GM10266 (cell line): ENCODE measurements around the gene BCAS1.

Experiments
- DNase-seq: peaks from one replicate; pipeline ENCODE4 v3.0.0; 2012; ENCODE audit errors: extremely low spot score
- CTCF ChIP-seq: IDR thresholded peaks from 2 replicates; pipeline ENCODE4 v1.5.1; 2012; ENCODE audit warnings: mild to moderate bottlenecking, low read depth; ENCODE audit not compliant: control insufficient read depth, insufficient read depth; ENCODE audit errors: missing control alignments

Gene BCAS1

DNA sequence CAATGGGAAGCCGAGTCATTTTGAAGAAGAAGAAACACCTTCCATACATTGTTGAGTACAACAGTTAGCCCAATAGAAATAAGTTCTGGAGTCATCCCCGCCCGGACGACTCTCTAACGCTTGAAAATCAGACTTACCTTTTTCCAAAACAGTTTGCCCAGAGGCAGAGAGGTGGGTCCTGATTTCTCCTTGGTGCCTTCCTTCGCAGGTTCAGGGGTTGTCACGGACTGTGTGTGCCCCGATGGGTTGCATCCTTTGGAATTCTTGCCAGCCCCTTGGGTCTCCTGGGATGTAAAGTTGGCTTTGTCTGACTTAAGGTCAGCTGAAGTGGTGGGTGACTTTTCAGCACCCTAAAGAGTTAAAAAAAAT is 85.3 kb downstream of the BCAS1 start:
- no peak for TF ChIP-seq CTCF
- DNase-seq: no peak

- TF ChIP-seq CTCF: no peak
- no peak for DNase-seq
These were observed 85.8 kb downstream of the BCAS1 start for GRCh38 chr20:53984356-53985149.

- no peak for DNase-seq
- TF ChIP-seq CTCF: no peak
These were observed 87.0 kb downstream of the BCAS1 start for GRCh38 chr20:53983401-53983800.

- no peak for TF ChIP-seq CTCF
These were observed 87.8 kb downstream of the BCAS1 start for GRCh38 chr20:53982624-53983023.

GRCh38 chr20:53981752-53982437 is 88.5 kb downstream of the BCAS1 start:
- no peak for DNase-seq
- no peak for TF ChIP-seq CTCF

More at GRCh38 chr20:53982624-53983023, 87.8 kb downstream of the BCAS1 start:
- DNase-seq: no peak

- TF ChIP-seq CTCF: no peak
- no peak for DNase-seq
These were observed 89.3 kb downstream of the BCAS1 start for GRCh38 chr20:53981130-53981529.

DNA sequence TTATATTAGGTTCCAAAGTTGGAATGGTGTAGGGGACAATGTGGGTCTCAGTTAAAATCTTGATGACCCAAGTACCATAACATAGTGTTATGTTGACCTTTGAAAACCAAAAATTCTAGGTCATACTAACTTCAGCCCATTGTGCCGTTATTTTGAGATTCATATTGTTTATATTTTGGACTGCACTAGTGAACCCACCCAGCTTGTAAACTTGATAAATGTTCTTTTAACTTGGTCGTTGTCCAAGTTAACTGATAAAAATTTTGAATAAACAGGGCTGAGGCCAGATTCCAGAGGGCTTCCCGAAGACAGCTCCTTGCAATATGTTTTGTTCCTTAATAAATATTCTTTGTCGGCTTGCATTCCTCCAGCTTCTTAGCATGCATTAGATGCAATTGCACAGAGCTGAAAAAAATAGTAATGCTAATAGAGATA is 90.3 kb downstream of the BCAS1 start:
- TF ChIP-seq CTCF: no peak

More for the DNA sequence above, 90.3 kb downstream of the BCAS1 start:
- DNase-seq: no peak
